GM21390 (cell line): ENCODE measurements around the gene EEF2K.

Experiments
- ATAC-seq: cut with Tn5 transposase; IDR thresholded peaks from one replicate; pipeline ENCODE4 v1.9.1; 2021; ENCODE audit not compliant: unreplicated experiment

The EEF2K gene

GRCh38 chr16:22314661-22315626 lies 108.9 kb downstream of the EEF2K start:
- no peak for ATAC-seq

- ATAC-seq, result no peak
Measured at GRCh38 chr16:22315979-22316378, 109.9 kb downstream of the EEF2K start.

DNA sequence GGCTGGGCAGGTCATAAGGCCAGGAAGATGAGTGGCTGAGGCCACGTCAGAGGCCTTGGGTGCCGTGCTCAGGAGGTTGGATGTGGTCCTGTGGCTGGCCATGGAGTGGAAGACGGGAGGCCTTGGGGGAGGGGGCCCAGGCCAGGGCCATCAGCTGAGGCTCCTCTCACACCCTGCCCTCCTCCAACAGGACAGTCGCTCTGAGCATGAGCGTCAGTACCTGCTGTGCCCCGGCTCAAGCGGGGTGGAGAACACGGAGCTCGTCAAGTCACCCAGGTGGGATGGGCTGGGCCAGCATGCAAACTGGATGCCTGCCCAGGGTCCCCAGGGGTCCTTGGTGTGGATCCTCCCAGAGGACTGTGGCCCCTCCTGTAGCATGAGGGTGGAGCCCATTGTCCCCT lies 110.3 kb downstream of the EEF2K start:
- ATAC-seq, result no peak

DNA sequence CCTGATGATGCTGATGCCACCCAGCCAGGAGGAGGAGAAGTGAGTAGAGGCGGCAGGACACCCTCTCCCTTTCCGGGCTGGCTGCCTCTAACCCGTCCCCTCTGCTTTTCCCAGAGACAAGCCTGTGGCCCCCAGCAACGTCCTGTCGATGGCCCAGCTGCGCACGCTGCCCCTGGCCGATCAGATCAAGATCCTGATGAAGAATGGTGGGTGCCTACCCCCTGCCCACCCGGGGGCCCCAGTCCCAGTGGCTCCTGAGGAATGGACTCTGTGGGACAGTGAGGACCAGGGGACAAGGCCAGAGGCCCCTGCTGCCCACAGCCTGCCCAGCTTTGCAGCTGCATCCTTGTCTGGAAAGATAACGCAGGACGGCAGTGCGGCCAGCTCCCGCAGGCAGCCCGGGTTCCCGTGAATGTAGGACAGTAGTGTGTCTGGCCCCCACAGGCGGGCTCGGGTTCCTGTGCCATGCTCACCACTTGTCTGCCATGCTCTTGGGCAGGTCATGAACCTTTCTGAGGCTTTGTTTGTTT lies 111.0 kb downstream of the EEF2K start:
- ATAC-seq, result no peak

- ATAC-seq, result no peak
Measured at GRCh38 chr16:22317625-22318024, 111.5 kb downstream of the EEF2K start.

DNA sequence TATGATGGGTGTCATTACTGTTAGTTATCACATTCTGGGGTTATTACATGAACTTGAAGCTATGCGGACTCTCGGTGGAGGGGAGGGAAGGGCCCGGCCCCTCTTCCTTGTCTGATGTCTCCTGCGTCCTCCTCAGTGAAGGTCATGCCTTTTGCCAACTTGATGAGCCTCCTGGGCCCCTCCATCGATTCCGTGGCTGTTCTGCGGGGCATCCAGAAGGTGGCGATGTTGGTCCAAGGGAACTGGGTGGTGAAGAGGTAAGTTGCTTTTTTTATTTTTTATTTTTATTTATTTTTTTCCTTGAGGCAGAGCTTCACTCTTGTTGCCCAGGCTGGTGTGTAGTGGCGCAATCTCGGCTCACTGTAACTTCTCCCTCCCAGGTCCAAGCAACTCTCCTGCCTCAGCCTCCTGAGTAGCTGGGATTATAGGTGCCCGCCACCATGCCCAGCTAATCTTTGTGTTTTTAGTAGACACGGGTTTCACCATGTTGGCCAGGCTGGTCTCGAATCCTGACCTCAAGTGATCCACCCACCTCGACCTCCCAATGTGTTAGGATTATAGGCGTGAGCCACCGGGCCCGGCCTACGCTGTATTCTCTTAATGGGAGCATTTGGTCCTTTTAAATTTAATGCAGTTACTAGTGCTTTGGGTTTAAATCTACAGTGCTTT lies 112.7 kb downstream of the EEF2K start:
- no peak for ATAC-seq

- ATAC-seq, result no peak
Measured at GRCh38 chr16:22320572-22321339, 114.7 kb downstream of the EEF2K start.

GRCh38 chr16:22321340-22322001 lies 115.4 kb downstream of the EEF2K start:
- no peak for ATAC-seq

DNA sequence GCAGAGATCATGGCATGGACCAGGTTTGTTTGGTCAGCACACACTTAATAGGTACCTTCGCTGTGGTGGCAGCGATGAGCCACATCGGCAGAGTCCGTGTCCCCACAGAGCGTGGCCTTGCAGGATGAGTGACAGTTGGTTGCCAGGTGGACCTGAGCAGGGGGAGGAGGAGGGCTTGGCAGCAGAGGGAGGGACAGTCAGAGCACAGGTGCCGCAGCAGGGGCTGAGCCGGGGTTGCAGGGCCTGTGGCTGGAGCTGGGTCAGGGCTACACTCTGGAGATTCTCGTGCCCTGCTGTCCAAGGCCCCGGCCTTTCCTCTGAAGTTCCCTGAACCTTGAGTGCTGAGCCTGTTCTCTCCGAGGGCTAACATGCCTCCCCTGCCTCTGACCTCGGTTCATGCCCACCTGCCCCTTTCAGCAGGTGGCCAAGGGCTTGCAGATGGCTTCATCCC lies 116.0 kb downstream of the EEF2K start:
- ATAC-seq, result no peak

- ATAC-seq, result no peak
Measured at GRCh38 chr16:22322741-22323140, 116.7 kb downstream of the EEF2K start.

DNA sequence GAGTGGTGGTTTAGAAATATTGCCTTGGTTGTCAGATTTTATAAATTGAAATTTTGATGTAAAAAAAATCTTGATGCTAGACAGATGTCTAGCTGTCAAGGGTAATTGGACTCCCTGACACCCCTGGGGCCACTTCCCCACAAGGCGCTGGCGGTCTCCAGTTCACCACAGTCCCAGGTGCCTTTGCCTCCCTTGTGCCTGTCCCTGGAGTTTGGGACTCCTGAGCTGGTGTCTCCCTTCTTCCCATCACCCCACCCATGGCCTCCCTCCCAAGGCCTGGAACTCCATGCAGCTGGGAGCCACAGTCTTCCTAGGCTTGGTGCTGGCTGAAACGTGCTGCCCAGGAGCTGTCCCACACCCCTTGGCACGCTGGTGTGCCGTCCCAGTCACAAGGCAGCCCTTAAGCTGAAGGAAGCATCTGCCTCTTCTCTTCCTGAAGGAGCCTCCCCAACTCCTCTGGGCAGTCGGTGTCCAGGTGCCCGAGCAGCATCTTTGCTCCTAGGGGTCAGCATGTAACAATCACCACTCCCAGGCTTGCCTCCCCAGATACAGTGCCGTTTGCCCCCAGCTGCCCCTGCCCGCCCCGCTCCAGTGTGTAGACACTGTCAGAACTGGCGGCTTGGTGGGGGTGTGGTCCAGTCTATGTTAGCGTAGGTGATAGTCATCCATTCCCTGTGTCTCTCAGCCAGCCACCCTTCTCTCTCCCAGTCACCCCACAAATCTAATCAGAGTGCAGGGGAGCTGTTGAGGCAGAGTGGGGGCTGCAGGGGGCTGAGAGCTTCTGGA lies 117.3 kb downstream of the EEF2K start:
- ATAC-seq, result no peak

DNA sequence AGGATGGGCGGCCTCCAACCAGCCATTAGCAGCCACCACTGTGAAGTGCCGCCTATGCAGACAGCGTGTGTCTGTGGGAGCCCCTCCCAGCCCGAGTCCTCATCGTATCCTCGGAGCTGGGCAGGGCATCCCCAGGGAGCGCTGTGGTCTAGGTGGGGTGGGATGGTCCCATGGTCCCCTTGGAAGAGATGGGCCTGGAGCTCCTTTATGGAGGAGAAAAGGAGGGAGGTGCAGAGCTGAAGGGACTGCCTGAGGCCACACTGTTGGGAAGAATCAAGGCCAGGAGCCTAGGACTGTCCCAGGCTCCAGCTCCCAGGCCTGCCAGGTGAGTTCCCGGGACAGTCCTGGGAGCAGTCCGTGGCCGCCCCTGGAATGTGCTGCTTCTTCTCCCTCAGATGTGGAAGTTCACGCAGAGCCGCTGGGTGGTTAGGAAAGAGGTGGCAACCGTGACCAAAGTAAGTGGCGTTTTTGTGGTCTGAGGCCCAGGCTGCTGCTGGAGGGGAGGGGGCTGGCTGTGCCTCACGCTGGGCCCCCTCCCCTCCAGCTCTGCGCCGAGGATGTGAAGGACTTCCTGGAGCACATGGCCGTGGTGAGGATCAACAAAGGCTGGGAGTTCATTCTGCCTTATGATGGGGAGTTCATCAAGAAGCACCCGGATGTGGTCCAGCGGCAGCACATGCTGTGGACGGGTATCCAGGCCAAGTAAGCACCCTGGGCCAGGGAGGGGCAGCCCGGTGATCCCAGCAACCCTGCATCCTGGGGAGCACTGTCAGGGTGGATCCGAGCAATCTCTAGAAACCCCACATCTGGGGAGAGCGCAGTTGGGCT lies 118.1 kb downstream of the EEF2K start:
- no peak for ATAC-seq

- no peak for ATAC-seq
Measured at GRCh38 chr16:22324787-22325597, 118.9 kb downstream of the EEF2K start.

GRCh38 chr16:22325598-22326368 lies 119.7 kb downstream of the EEF2K start:
- no peak for ATAC-seq

GRCh38 chr16:22326369-22326652 lies 120.2 kb downstream of the EEF2K start:
- ATAC-seq, result no peak

DNA sequence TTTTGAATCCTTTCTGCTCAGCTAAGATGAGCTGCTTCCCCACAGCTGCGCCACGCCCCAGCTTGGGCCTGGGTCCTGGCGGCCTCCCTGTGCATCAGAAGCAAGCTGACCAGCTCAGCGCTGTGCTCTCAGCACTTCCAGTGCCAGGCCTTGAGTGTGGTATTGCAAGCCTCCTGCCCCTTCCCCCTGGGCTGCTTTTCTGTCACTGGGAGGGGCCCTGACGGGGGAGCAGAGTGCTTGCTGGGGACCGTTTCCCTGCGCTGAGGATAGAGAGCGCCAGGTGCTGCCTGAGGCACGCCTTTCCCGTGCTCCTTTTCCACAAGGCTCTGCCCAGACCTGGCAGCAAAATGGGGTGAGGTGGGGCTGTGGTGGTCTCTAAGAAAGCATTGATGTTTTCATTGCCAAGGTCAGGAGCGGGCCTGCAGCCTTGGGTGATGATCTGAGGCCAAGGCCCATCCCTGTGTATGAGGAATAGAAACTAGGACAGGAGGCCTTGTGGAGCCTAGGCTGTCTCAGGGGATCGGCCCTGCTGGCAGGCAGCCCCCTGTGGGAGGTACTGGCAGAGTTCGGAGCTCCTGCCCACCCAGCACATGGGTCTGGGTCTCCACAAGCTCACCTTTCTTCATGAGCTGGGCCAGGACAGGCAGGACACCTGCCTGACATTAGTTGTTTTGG lies 120.8 kb downstream of the EEF2K start:
- ATAC-seq, result no peak

DNA sequence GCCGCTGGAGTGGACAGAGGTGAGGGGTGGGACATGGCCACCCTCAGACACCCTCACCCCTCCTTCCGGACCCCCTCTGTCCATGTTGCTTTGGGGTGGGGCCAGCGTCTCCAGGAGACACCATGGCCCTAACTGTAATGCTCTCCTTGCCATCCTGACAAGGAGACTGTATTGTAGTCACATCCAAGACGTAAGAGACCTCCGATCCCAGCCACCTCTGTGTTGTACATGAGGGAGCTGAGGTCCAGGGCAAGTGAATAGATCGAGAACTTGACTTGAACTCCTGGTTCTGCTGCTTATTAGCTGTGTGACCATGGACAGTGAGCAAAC lies 121.3 kb downstream of the EEF2K start:
- no peak for ATAC-seq
